ENCODE results near the gene METTL14. TPM values are rescaled to one million over a fixed set of nuclear protein-coding genes. Genes with fewer than 3 reads are reported as not detected.
"Not testable (repeated sequence)": the region's sequence is repeated elsewhere in the genome, so short reads cannot be mapped to it uniquely, and the experiment has no call there.

The METTL14 gene
- 10 to 100 TPM; 37.5 to 69.7 (median 62.8) TPM for polyA plus RNA-seq (ENCODE audit: insufficient read depth in 1 of 5, insufficient read length in 5 of 5, low replicate concordance in 1 of 5)
- long read RNA-seq, donor 1, full-length matches to known transcripts = 6 of 38 reads
- long read RNA-seq, donor 1, partial matches to known transcripts = 24 of 38 reads
- long read RNA-seq, donor 1, other reads (novel, unspliced or antisense) = 8 of 38 reads
- long read RNA-seq, donor 2, full-length matches to known transcripts = 14 of 34 reads
- long read RNA-seq, donor 2, partial matches to known transcripts = 20 of 34 reads
- long read RNA-seq, donor 2, other reads (novel, unspliced or antisense) = 0 of 34 reads
- long read RNA-seq, donor 3, full-length matches to known transcripts = 7 of 120 reads
- long read RNA-seq, donor 3, partial matches to known transcripts = 113 of 120 reads
- long read RNA-seq, donor 3, other reads (novel, unspliced or antisense) = 0 of 120 reads
- long read RNA-seq, donor 4, full-length matches to known transcripts = 4 of 31 reads
- long read RNA-seq, donor 4, partial matches to known transcripts = 27 of 31 reads
- long read RNA-seq, donor 4, other reads (novel, unspliced or antisense) = 0 of 31 reads
- long read RNA-seq, donor 5, full-length matches to known transcripts = 13 of 37 reads
- long read RNA-seq, donor 5, partial matches to known transcripts = 24 of 37 reads
- long read RNA-seq, donor 5, other reads (novel, unspliced or antisense) = 0 of 37 reads
- long read RNA-seq, donor 6, full-length matches to known transcripts = 6 of 64 reads
- long read RNA-seq, donor 6, partial matches to known transcripts = 53 of 64 reads
- long read RNA-seq, donor 6, other reads (novel, unspliced or antisense) = 5 of 64 reads
- long read RNA-seq, donor 7, full-length matches to known transcripts = 4 of 4 reads
- long read RNA-seq, donor 7, partial matches to known transcripts = 0 of 4 reads
- long read RNA-seq, donor 7, other reads (novel, unspliced or antisense) = 0 of 4 reads
- long read RNA-seq, donor 8, full-length matches to known transcripts = 3 of 3 reads
- long read RNA-seq, donor 8, partial matches to known transcripts = 0 of 3 reads
- long read RNA-seq, donor 8, other reads (novel, unspliced or antisense) = 0 of 3 reads

DNA sequence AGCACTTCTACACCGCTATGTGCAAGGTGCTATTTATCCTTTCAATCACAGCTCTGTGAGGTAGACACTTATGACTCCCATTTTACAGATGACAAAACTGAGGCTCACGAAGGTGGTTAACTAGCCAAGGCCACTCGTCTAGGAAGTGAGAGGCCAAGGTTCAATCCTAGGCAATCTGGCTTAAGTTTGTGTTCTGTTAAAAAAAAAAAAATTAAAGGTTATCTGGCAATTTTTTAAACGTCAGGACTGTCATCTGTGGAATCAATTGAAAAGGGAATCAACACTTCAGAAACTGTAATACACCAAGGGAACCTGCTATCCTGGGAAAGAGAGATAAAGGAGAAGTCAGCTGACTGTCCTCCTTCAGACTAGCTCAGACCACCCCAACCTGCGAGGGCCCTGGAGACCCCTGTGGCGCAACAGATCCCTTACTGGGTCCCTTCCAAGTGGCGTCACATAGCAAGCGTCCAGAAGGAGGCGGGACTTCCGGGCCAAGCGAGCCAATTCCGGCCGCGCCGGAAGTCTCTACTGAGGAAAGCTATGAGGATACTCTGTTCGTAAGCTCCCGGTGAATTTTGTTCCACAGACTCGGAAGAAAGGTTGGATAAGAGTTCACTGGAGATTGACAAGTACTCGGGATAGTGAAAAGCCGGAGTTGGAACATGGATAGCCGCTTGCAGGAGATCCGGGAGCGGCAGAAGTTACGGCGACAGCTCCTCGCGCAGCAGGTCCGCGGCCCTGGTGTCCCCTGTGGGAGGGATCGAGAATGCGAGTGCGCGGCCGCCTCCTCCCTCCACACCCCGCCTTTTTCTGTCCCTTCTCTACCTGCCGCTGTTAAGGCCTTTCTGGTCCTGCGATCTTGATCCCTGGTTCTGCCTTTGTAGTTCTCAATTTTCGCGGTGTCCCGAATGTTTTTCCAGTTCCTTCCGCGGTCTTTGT, at the start of gene METTL14:
TSS of gene METTL14 (plus strand) at position 520 of the 939 bp plus-strand sequence. CDS start at position 663, 143 bp downstream.
- DNase-seq = peak; percentile 94 to 96

DNA sequence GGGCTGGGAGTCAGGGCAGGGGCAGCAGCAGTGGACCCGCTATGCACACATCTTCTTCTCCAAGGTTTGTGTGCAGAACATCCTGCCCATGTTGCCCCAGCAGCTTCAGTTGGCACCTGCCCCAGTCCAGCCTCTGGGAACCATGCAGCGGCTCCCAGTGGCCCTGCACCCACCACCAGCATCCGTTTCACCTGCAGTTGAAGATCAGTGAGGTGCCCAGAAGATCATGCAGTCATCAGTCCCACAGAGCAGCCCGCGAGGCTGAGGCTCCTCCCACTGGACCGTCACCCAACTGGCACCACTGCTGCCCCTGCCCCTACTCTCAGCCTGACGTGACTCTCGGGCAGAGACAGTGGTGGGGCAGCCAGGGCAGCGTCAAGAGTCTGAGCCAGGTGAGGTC, 49.1 kb upstream of the METTL14 start:
- DNase-seq = not testable (repeated sequence)

DNA sequence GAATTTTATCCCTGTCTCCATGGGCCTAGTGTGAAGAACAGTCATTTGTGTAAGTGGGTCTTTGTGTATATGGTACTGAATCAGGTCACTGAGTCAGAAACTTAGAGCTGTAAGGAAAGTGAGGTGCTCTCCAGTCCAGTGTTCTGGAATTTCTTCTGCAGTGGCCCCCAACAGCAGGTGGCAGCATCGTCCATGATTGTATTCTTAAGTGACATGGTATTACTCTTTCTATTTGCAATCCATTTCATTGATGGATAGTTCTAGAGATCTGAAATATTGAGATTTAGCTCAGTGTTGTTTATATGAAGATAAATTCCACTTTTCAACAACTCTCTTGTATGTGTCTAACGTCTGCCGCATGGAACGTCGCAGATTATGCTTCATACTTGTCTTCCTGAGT, 20.5 kb upstream of the METTL14 start:
- not testable (repeated sequence) for DNase-seq

DNA sequence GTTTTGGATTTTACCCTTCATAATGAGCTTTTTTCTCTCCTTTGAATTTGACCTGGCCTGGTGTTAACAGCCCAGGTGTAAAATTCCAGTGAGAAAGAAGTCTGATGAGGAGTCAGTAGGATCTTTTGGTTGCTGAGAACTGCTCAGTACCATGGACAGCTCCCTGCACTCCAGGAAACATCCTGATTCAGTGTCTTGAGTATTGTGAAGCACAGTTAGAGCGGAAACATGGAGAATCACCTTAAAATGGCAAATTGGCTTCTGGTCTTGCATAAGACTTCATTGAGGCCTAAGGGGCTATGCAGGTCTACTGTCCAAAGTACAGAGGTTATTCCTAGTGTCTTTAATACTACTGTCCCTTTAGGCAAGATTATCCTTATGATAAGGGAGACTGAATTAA, 16.0 kb upstream of the METTL14 start:
- peak; percentile 41 to 63 for DNase-seq

DNA sequence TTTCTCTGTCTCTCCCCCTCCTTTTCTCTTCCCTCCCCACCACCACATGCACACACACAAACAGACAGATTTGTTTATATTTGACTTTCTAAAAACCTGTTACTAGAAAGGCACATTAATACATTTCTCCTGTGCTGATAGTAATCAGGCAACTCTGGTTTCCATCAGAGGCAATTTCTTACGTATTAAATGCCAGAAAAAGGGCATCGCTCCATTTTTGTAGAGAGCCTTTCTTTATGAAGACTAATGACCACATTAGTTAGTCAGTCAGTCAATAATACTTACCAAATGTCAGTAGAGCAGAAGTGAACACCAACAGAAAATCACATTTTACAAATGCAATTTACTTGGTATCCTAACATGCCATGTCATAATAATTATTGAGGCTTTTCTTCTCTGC, 14.2 kb upstream of the METTL14 start:
- DNase-seq = not testable (repeated sequence)

DNA sequence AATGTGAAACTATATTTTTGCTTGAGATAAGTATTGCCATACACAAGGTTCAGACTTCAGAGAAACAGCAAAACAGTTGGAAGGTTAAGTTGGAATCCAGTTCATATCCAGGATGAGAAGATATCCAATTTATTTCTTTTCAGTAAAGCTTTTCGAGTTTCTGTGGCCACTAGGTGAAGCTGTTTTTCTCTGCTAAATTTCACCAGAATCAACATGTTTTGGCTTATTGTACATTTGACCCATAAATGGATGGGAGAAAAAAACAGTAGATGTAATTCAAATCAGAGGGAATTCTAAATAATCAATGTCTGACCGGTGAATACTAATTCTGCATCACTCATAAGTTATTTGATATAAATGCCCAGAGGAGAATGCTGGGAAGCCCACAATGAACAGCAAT, 9.1 kb upstream of the METTL14 start:
- no peak for DNase-seq

DNA sequence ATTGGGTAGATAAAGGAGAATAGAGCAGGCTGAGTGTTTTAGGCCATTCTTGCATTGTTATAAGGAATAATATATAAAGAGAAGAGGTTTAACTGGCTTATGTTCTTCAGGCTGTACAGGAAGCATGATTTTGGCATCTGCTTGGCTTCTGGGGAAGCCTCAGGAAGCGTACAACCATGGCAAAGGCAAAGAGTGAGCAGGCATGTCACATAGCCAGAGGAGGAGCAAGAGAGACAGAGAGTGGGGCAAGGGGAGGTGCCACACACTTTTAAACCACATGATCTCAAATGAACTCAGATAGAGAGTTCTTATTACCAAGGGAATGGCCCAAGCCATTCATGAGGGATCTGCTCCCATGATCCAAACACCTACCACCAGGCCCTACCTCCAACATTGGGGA, 4.4 kb upstream of the METTL14 start:
- DNase-seq = no peak

DNA sequence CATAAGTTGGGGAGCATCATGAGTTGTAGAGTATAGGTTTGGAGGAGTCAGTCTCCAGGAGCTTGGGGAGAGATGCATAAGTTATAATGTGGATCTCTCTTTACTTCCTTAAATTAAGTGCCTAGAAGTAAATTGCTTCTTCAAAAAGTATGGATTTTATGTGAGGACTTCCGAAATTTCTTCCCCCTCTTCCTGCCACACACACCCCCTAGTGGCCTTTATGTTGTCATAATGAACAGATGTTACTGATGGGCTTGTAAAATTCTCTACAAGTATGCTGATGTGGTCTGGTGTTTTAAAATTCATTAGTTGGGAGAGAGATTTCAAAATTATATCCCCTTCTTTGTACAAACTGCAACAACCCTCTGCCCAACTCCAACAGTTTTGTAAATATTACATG, 2.3 kb upstream of the METTL14 start:
- DNase-seq = no peak

DNA sequence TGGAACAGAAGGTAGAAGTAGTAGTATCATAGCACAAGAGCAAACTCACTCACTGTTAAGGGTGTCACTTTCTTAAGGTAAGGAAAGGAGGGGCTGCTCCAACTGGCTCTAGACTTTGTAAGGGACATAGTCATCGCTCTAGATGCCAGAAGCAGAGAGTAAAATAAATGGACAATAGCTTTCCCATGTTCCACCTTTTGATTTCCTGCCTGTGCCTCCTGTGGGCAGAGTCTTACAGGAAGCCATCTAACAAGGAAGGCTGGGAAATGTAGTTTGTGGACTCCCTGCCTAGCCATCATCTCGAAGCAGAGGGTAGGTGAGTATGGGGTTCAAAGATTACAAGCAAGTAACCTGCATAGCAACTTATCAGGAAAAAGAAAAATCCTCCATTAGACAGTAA, 1.7 kb upstream of the METTL14 start:
- DNase-seq = no peak

DNA sequence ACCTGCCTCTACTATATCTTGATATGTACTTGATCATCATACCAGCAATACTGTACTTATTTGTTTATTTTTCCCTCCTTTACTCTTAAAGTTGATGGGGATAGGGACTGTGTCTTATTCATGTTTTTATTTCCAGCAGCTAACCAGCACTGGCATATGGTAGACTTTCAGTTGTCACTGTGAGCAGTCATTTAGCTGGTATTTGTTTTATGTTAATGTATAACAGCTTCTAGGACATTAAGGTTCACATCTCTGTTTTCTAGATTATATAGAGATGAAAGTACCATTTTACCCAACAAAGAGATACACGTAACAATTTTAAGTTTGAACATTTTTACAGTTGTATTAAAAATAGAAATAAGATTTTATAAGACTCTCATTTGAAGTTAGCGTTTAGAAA, 17.9 kb downstream of the METTL14 start:
- DNase-seq = no peak

DNA sequence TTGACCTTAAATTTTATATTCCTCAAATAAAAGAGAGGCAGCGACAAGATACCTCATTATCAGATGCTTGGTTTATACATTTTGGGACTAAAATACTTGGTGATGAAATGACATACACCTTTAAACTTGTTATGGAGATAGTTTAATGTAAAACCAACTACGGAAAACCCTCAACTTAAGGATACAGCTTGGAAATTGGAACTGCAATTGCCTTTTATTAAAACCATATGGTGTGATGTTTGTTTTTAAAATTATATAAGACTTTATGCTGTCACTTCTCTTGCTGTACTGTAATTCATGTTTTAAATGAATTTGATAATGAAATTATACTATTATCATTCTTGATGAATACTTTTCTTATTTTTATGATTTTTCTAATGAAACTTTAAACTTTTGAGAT, 25.9 kb downstream of the METTL14 start:
- no peak for DNase-seq

DNA sequence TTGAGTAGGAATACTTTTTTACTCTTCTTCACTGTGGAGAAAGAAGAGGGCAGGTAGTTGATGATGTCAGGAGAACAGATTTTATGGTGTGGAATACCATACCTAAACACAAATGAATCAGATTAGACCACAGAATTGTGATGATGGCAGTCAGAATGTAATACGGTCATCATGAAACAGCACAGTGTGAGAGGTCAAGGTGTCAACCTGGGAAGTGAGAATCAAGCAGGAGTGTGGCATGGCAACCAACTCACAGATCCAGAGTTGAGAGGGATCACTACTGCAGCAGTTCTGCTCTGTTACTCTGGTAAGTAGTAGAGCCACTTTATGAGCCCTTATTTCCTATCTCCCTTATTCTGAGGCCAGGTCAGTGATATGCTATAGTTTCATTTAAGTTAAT, 27.7 kb downstream of the METTL14 start:
- DNase-seq = no peak

DNA sequence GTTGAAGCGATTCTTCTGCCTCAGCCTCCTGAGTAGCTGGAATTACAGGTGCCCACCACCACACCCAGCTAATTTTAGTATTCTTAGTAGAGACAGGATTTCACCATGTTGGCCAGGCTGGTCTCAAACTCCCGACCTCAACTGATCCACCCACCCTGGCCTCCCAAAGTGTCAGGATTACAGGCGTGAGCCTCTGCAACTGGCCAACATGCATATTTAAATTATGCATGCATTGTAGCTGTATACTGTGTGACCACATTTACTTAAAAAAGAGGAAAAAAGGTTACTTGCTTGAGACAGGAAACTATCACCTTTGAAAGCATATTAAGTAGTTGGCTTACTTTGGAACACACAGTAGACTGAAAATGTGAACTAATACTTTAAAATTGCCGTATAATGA, 29.5 kb downstream of the METTL14 start:
- no peak for DNase-seq

DNA sequence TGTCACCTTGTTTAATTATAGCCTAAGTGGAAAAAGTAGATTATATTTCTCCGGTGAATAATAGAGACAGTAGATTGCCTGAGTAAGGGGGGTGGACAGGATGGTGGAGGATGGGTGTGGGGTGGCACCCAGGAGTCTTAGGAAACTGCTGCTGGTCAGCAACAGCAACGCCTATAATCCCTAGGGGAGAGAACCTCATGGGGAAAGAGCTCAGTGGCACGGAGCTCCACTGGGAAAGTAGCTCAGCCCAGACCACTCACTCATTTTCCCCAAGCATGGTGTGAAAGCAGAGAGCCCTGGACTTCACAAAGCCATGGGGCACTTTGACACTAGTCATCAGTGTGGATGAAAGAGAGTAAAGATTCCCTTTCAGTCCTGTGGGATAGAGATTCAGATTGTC, 31.1 kb downstream of the METTL14 start:
- DNase-seq = no peak

DNA sequence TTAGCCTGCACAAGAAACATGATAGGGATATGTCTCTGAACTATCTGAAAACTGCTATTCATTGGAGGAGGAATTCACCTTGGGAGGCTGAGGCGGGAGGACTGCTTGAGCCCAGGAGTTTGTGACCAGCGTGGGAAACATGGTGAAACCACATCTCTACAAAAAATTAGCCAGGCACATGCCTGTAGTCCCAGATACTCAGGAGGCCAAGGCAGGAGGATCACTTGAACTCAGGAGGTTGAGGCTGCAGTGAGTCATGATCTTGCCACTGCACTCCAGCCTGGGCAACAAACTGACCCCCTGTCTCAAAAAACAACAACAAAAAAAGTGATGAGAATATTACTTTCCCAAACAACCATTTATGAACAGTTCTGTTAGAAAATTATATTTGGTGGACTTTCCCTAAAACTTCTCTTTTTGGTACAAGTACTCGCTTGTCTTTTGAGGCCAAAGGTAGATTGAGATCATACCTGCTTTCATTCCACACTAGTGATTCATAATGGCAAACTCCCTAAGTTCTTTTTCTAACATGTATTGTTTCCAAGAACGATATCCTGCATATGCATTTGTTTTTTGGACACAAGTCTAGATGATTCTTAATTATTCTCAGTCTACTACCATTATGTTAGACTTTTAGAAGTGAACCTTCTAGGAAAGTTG, 33.4 kb downstream of the METTL14 start:
- no peak for DNase-seq

DNA sequence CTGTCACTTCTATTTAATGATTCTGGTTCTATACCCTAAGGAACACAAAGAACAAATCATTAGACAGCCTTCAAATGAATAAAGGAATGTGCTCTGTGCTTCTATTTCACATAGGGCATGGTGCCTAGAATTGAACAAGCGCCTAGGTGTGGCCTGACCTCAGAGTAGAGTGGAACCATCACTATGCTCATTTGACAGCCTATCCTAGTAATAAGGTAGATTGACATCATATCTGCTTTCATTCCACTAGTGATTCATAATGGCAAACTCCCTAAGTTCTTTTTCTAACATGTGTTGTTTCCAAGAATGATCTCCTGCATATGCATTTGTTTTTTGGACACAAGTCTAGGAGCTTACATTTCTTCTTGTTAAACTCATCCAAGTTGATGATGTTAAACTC, 36.6 kb downstream of the METTL14 start:
- no peak for DNase-seq

DNA sequence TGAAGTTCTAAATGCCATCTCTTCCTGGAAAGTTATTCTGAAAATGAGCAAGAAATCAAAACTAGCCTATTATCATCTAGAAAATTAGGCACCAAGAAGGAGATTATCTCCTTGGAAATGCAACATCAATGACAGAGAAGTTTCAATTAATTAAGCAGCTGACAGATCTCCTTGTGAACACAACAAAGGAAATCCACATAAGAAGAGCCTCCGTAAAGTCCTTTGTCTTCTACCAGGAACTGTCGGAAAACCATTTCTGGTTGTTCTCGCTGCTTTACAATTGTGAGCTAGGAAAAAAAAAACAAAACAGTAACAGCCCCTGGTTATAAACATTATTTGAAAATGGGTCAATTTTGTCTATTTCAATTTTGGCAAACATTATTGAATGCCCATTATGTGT, 38.2 kb downstream of the METTL14 start:
- no peak for DNase-seq

DNA sequence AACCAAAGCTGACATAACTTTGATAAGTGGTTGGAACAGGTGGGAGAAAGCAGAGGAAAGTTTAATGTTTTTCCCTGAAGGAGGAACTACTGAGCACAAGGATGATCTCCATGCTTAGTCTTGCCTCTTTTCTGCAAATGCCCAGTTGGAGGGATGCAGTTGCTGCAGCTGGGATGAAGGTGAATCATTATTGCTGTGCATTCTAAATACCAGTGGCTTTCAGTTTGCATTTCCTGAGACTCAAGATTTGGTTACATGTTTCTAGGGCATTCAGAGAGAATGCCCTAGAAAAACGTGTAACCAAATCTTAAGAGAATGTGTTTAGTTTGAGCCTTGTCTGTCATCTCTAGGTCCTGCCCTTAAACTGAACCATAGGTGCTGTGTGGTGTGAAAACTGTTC, 42.2 kb downstream of the METTL14 start:
- DNase-seq = no peak

DNA sequence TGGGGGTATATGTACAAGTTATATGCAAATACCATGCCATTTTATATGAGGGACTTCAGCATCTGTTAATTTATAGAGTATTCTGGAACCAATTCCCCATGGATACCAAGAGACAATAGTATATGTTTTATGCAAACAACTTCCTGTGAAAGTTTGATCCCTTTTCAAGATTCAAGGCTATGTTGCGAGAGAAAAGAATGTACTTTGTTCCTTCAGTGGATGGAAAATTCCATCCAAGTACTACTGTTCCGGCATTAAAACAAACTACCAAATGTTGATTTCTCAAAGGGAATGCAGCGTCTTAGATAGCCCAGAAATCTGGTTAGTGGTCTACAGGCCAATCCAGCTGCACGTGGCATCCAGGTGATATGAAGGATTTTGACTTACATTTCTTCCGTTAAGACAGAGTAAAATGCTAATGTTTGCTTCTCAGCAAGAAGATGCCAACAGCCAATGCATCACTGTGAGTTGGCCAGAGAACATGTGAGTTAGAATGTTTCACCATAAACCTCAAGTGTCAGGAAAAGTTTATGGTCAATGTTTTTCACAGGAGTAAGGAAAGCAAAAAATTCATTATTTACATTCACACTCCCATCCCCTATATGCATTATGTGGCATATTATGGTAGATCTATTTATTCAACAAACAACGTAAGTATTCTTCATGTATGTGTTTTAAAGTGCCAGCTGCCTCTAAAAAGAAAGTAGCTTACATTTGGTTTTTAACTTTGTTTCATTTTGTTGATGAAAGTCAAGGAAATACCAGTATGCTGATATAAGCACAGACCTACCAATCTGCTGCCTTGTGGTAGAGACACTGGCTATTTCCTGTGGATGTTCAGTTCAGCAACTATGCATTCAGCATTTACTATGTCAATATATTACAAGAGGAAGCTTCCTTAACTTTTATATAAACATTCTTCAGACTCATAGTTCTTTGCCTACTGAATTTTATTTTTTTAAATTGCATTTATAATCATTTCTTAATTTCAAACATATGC, 44.4 kb downstream of the METTL14 start:
- DNase-seq = no peak
